ENCODE measurements around the gene WDR82.

WDR82 gene

GRCh38 chr3:52322466-52322865 lies 44.0 kb upstream of the WDR82 start:
- TF ChIP-seq CTCF (IDR thresholded peaks at IDR 0.05; ENCODE audit: low read depth, low read length) = no peak

GRCh38 chr3:52321481-52321880 lies 43.0 kb upstream of the WDR82 start:
- no peak for TF ChIP-seq CTCF (IDR thresholded peaks at IDR 0.05; ENCODE audit: low read depth, low read length)

More at GRCh38 chr3:52322466-52322865, 44.0 kb upstream of the WDR82 start:
- no peak overlapping the region for H3K4me3 ChIP-seq (ENCODE audit: low read depth, low read length)

GRCh38 chr3:52319921-52320595 lies 41.6 kb upstream of the WDR82 start:
- H3K4me3 ChIP-seq (ENCODE audit: low read depth, low read length) = no peak overlapping the region
- no peak for TF ChIP-seq CTCF (IDR thresholded peaks at IDR 0.05; ENCODE audit: low read depth, low read length)

More at GRCh38 chr3:52321481-52321880, 43.0 kb upstream of the WDR82 start:
- H3K4me3 ChIP-seq (ENCODE audit: low read depth, low read length) = no peak overlapping the region

- H3K4me3 ChIP-seq (ENCODE audit: low read depth, low read length) = no peak overlapping the region
- no peak for TF ChIP-seq CTCF (IDR thresholded peaks at IDR 0.05; ENCODE audit: low read depth, low read length)
These were observed 39.9 kb upstream of the WDR82 start for GRCh38 chr3:52318186-52318816.

GRCh38 chr3:52317208-52318000 lies 39.0 kb upstream of the WDR82 start:
- no peak for TF ChIP-seq CTCF (IDR thresholded peaks at IDR 0.05; ENCODE audit: low read depth, low read length)
- 0 out of 2 replicates have a peak overlapping the region, but pooled peaks have one; percentile 17 for H3K4me3 ChIP-seq (ENCODE audit: low read depth, low read length)

- TF ChIP-seq CTCF (IDR thresholded peaks at IDR 0.05; ENCODE audit: low read depth, low read length) = no peak
- H3K4me3 ChIP-seq (ENCODE audit: low read depth, low read length) = no peak within 1 kb of the TSS
These were observed 37.7 kb upstream of the WDR82 start, which contains the start of gene DNAH1 for GRCh38 chr3:52315977-52316764. TSS of gene DNAH1 (plus strand) at chr3:52316319. CDS start at chr3:52322443, 6,124 bp downstream.

Measured in WI38 (cell line).